PFSK-1 (cell line): ENCODE measurements around the gene FNIP2.

ENCODE experiments used
- FOXP2 ChIP-seq: optimal IDR thresholded peaks from 2 replicates; pipeline ENCODE3; 2011; ENCODE audit warnings: borderline replicate concordance, control low read depth, inconsistent platforms; ENCODE audit not compliant: insufficient read depth; ENCODE audit errors: extremely low read length, extremely low read depth
- POLR2AphosphoS5 ChIP-seq: IDR thresholded peaks from 2 replicates; pipeline ENCODE4 v1.6.1; 2012; ENCODE audit warnings: low read depth, mild to moderate bottlenecking, control low read depth, low read length, moderate library complexity
- SIN3A ChIP-seq: IDR thresholded peaks from 2 replicates; pipeline ENCODE4 v1.6.1; 2012; ENCODE audit warnings: mild to moderate bottlenecking, low read length, moderate library complexity, borderline replicate concordance; ENCODE audit not compliant: insufficient read depth
- TAF1 ChIP-seq: IDR thresholded peaks from 2 replicates; pipeline ENCODE4 v1.6.1; 2012; ENCODE audit warnings: low read length, control low read depth, borderline replicate concordance; ENCODE audit not compliant: insufficient read depth
- TF ChIP-seq, protein P1 (sequence below), 2 experiments: IDR thresholded peaks; 2 replicates each; pipeline versions ENCODE4 v1.6.1 to v1.8.0; 2011 to 2012; ENCODE audit warnings: low read depth in 2 of 2, low read length in 2 of 2, control low read depth in 1 of 2, inconsistent platforms in 1 of 2, mild to moderate bottlenecking in 1 of 2, moderate library complexity in 1 of 2; ENCODE audit not compliant: insufficient read depth in 1 of 2

FNIP2 gene

DNA sequence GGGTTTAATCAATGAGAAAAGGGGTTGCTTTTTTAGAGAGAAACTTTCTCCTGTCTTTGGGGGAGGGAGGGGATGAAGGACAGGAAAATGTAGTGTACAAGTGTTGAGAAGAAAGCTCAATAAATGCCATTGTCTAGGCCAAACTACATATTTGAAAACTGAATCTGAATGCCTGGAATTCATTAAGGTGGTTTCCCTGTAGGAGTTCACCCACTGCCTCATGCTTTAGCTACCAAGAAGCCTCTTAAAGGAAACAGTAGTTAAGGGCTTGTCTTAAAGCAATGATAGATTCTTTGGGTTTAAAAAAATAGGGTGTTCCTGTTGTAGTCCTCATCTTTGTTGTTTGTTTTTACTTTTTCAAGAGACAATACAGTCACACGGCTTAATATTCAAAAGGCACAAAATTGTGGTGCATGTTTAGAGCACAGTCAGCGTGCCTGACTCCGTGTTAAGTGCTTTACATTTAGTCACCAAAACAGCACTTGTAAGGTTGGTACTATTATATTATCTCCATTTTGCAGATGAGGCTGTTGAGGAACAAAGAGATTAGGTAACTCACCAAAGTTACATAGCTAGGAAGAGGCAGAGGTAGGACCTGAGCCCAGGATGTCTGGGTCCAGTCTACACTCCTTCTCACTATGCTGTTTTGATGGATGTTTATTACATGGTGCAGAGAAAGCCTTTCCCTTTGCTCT lies 46.0 kb downstream of the FNIP2 start:
- TF ChIP-seq TAF1, result no peak
- no peak for TF ChIP-seq FOXP2
- TF ChIP-seq POLR2AphosphoS5, result no peak
- TF ChIP-seq SIN3A, result no peak
- TF ChIP-seq, protein P1, sequence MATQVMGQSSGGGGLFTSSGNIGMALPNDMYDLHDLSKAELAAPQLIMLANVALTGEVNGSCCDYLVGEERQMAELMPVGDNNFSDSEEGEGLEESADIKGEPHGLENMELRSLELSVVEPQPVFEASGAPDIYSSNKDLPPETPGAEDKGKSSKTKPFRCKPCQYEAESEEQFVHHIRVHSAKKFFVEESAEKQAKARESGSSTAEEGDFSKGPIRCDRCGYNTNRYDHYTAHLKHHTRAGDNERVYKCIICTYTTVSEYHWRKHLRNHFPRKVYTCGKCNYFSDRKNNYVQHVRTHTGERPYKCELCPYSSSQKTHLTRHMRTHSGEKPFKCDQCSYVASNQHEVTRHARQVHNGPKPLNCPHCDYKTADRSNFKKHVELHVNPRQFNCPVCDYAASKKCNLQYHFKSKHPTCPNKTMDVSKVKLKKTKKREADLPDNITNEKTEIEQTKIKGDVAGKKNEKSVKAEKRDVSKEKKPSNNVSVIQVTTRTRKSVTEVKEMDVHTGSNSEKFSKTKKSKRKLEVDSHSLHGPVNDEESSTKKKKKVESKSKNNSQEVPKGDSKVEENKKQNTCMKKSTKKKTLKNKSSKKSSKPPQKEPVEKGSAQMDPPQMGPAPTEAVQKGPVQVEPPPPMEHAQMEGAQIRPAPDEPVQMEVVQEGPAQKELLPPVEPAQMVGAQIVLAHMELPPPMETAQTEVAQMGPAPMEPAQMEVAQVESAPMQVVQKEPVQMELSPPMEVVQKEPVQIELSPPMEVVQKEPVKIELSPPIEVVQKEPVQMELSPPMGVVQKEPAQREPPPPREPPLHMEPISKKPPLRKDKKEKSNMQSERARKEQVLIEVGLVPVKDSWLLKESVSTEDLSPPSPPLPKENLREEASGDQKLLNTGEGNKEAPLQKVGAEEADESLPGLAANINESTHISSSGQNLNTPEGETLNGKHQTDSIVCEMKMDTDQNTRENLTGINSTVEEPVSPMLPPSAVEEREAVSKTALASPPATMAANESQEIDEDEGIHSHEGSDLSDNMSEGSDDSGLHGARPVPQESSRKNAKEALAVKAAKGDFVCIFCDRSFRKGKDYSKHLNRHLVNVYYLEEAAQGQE (IDR thresholded peaks at IDR 0.05; ENCODE audit: insufficient read depth in 1 of 2, low read depth in 2 of 2, low read length in 2 of 2), result no peak

DNA sequence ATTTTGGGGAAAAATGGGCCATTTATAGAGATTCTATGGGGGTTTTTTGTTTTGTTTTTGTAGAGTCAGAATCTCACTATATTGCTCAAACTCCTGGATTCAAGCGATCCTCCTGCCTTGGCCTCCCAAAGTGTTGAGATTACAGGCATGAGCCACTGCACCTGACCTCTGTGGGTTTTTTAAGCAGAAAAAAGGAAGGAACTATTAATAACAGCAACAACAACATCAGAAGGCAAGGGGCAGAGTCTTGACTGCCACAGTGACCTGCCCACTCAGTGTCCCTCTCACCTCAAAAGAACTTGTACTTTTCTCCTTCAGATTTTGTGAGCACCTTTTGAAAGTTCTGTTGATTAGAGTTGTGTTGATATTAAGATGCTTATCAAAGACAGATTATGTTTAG lies 48.1 kb downstream of the FNIP2 start:
- no peak for TF ChIP-seq FOXP2
- no peak for TF ChIP-seq TAF1
- TF ChIP-seq SIN3A, result no peak
- no peak for TF ChIP-seq POLR2AphosphoS5
- TF ChIP-seq, protein P1 (IDR thresholded peaks at IDR 0.05; ENCODE audit: insufficient read depth in 1 of 2, low read depth in 2 of 2, low read length in 2 of 2), result no peak

DNA sequence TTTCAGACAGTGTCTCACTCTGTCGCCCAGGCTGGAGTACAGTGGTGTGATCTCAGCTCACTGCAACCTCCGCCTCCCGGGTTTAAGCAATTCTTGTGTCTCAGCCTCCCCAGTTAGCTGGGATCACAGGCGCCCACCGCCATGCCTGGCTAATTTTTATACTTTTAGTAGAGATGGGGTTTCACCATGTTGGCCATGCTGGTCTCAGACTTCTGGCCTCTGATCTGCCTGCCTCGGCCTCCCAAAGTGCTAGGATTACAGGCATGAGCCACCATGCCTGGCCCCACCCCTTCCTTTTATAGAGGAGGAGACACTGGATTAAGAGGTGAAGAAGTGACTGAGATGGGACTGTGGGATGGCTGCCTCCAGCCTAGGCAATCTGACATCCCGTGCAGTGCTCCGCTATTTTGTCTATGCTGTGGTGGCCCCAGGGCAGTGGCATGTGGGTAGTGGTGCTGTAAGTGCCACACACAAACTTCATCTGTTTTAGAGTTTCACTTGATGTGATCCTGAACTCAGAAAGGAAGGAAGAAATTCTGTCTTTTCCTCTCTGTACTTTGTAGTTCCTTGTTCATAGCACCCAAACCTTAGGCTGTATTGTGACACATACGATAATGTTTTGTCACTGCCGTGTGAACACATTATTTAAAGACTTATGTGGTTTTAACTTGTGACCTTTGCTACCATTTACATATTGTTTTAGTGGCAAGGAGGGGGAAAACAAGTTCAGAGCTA lies 48.9 kb downstream of the FNIP2 start:
- no peak for TF ChIP-seq POLR2AphosphoS5
- no peak for TF ChIP-seq SIN3A
- no peak for TF ChIP-seq TAF1
- TF ChIP-seq, protein P1 (IDR thresholded peaks at IDR 0.05; ENCODE audit: insufficient read depth in 1 of 2, low read depth in 2 of 2, low read length in 2 of 2), result no peak
- no peak for TF ChIP-seq FOXP2

DNA sequence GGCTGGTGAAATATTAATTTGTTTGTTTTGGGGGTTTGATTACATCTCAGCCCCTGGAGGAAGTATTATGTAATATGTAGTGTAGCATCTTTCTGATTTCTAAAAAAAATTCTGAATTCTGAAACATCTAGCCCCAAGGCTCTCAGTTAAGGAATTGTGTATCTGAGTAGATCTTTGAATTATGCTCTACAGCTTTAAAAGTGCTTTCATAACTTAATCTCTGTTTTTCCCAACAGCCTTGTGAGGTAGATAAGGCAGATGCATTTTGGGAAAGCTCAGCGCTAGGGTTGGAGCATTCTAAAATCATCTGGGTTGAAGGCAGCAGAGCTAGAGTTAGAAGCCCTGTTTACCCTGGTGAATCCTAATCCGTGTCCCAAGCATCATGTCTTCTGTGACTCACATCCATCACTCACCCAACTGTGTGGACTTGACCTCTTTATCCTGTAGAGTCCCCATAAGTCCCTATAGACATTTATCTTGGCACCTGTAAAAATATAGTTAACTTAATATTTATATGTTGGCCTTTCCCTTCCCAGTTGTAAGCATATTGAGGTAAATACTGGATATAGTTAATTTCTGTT lies 49.8 kb downstream of the FNIP2 start:
- no peak for TF ChIP-seq TAF1
- TF ChIP-seq, protein P1 (IDR thresholded peaks at IDR 0.05; ENCODE audit: insufficient read depth in 1 of 2, low read depth in 2 of 2, low read length in 2 of 2), result no peak
- no peak for TF ChIP-seq SIN3A
- TF ChIP-seq POLR2AphosphoS5, result no peak
- no peak for TF ChIP-seq FOXP2
